Measurements from ENCODE around the gene PGAP6.
"Not testable (repeated sequence)": the region's sequence is repeated elsewhere in the genome, so short reads cannot be mapped to it uniquely, and the experiment has no call there.

The PGAP6 gene

DNA sequence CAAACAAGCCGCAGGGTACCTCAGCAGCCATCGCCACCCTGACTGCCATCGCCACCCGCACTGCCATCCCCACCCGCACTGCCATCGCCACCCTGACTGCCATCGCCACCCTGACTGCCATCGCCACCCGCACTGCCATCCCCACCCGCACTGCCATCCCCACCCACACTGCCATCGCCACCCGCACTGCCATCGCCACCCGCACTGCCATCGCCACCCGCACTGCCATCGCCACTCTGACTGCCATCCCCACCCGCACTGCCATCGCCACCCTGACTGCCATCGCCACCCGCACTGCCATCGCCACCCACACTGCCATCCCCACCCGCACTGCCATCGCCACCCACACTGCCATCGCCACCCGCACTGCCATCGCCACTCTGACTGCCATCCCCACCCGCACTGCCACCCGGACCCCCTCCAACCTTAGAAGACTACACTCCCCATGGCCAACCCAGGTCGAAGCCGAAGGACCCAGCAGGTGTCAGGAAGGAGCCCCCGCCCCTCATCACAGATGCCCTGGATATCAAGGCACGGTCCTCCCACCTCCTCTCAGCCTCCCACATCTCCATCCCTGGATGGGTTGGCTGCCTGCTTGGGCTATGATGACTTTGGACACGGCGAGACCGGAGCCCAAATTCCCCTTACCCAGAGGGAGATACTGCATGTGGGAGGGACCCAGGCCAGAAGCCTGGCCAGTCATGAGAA lies 3.5 kb downstream of the PGAP6 start:
- Histone ChIP-seq H3K4me1 (ENCODE audit: control insufficient read depth in 1 of 2, insufficient read depth in 2 of 2, low read length in 2 of 2) (peaks cover 12 to 22% of the 10 kb centered on the region in 2 donors), H3K36me3 (ENCODE audit: control insufficient read depth in 1 of 2, insufficient read depth in 2 of 2, low read length in 2 of 2) (peaks cover 9 to 38% of the 10 kb centered on the region in 2 donors)
- not testable (repeated sequence) for H3K27me3 ChIP-seq (ENCODE audit: control insufficient read depth in 1 of 2, insufficient read depth in 2 of 2, low read length in 2 of 2); H3K27ac ChIP-seq (ENCODE audit: low read depth, low read length); H3K9ac ChIP-seq (ENCODE audit: low read depth in 1 of 2, low read length in 2 of 2); H3K4me3 ChIP-seq (ENCODE audit: low read depth in 1 of 2, low read length in 2 of 2); H3K9me3 ChIP-seq (ENCODE audit: control insufficient read depth in 1 of 2, low read length in 2 of 2)

GRCh38 chr16:377419-377951 lies 4.3 kb downstream of the PGAP6 start:
- peaks cover 9 to 45% of the 10 kb centered on the region in 2 donors for H3K36me3 ChIP-seq (ENCODE audit: control insufficient read depth in 1 of 2, insufficient read depth in 2 of 2, low read length in 2 of 2)
- H3K4me3 ChIP-seq (ENCODE audit: low read depth in 1 of 2, low read length in 2 of 2): no peak overlapping the region
- no peaks in the 10 kb centered on the region for H3K27me3 ChIP-seq (ENCODE audit: control insufficient read depth in 1 of 2, insufficient read depth in 2 of 2, low read length in 2 of 2)
- no peak overlapping the region for H3K27ac ChIP-seq (ENCODE audit: low read depth, low read length)
- peaks cover 9 to 20% of the 10 kb centered on the region in 2 donors for H3K4me1 ChIP-seq (ENCODE audit: control insufficient read depth in 1 of 2, insufficient read depth in 2 of 2, low read length in 2 of 2)
- H3K9ac ChIP-seq (ENCODE audit: low read depth in 1 of 2, low read length in 2 of 2): no peak overlapping the region
- H3K9me3 ChIP-seq (ENCODE audit: control insufficient read depth in 1 of 2, low read length in 2 of 2): no peaks in the 10 kb centered on the region

DNA sequence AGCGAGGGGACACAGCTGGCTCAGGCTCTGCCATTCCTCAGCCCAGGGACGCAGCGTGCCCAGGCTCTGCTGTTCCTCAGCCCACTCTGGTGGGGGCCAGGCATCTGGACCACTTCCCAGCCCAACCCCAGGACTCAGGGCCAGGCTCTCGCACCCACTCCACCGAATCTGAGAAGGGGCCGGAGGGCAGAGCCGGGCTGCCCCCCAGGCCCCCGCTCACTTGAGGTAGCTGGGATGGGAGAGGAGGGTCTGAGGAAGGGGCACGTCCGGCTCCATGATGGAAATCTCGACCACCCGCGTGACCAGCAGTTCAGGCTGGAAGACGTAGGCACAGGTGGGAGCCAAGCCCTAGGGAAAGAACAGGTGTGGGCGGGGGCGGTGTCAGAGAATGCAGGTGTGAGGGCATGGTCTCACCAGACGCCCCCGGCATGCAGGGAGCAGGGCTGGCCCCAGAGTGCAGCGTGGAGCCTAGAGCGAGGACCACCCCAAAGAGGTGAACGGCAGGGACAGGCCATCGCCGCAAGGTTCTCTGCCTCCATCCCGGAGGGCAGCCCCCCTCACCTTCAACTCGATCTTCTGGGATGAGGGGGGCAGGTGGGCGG lies 4.9 kb downstream of the PGAP6 start:
- H3K27ac ChIP-seq (ENCODE audit: low read depth, low read length): no peak overlapping the region
- H3K36me3 ChIP-seq (ENCODE audit: control insufficient read depth in 1 of 2, insufficient read depth in 2 of 2, low read length in 2 of 2): peaks cover 9 to 50% of the 10 kb centered on the region in 2 donors
- peaks cover 9 to 20% of the 10 kb centered on the region in 2 donors for H3K4me1 ChIP-seq (ENCODE audit: control insufficient read depth in 1 of 2, insufficient read depth in 2 of 2, low read length in 2 of 2)
- no peaks in the 10 kb centered on the region for H3K27me3 ChIP-seq (ENCODE audit: control insufficient read depth in 1 of 2, insufficient read depth in 2 of 2, low read length in 2 of 2)
- H3K4me3 ChIP-seq (ENCODE audit: low read depth in 1 of 2, low read length in 2 of 2): no peak overlapping the region
- no peak overlapping the region for H3K9ac ChIP-seq (ENCODE audit: low read depth in 1 of 2, low read length in 2 of 2)
- no peaks in the 10 kb centered on the region for H3K9me3 ChIP-seq (ENCODE audit: control insufficient read depth in 1 of 2, low read length in 2 of 2)

GRCh38 chr16:375927-376816 lies 5.6 kb downstream of the PGAP6 start:
- H3K36me3 ChIP-seq (ENCODE audit: control insufficient read depth in 1 of 2, insufficient read depth in 2 of 2, low read length in 2 of 2): peaks cover 9 to 56% of the 10 kb centered on the region in 2 donors
- H3K4me3 ChIP-seq (ENCODE audit: low read depth in 1 of 2, low read length in 2 of 2): no peak overlapping the region
- H3K9ac ChIP-seq (ENCODE audit: low read depth in 1 of 2, low read length in 2 of 2): no peak overlapping the region
- no peak overlapping the region for H3K27ac ChIP-seq (ENCODE audit: low read depth, low read length)
- H3K9me3 ChIP-seq (ENCODE audit: control insufficient read depth in 1 of 2, low read length in 2 of 2): no peaks in the 10 kb centered on the region
- H3K27me3 ChIP-seq (ENCODE audit: control insufficient read depth in 1 of 2, insufficient read depth in 2 of 2, low read length in 2 of 2): no peaks in the 10 kb centered on the region
- peaks cover 9 to 22% of the 10 kb centered on the region in 2 donors for H3K4me1 ChIP-seq (ENCODE audit: control insufficient read depth in 1 of 2, insufficient read depth in 2 of 2, low read length in 2 of 2)

DNA sequence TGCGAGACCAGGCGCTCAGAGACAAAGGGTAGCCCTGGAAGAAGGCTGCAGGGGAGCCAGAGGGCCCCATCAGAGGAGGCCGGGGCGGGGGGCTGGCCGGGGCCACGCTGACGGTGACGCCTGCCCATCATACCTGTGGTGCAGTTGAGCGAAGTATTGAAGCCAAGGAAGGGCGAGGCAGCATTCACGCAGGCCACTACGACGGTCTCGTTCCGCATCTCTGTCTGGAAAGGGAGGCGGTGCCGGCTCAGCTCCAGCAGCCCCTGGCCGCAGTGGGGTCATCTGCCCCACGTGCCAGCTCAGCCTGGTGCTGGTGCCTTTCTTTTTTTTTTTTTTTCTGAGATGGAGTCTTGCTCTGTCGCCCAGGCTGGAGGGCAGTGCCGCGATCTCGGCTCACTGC lies 6.6 kb downstream of the PGAP6 start:
- no peaks in the 10 kb centered on the region for H3K27me3 ChIP-seq (ENCODE audit: control insufficient read depth in 1 of 2, insufficient read depth in 2 of 2, low read length in 2 of 2)
- no peak overlapping the region for H3K4me3 ChIP-seq (ENCODE audit: low read depth in 1 of 2, low read length in 2 of 2)
- no peak overlapping the region for H3K27ac ChIP-seq (ENCODE audit: low read depth, low read length)
- H3K4me1 ChIP-seq (ENCODE audit: control insufficient read depth in 1 of 2, insufficient read depth in 2 of 2, low read length in 2 of 2): peaks cover 15 to 22% of the 10 kb centered on the region in 2 donors
- no peaks in the 10 kb centered on the region for H3K9me3 ChIP-seq (ENCODE audit: control insufficient read depth in 1 of 2, low read length in 2 of 2)
- H3K9ac ChIP-seq (ENCODE audit: low read depth in 1 of 2, low read length in 2 of 2): no peak overlapping the region
- H3K36me3 ChIP-seq (ENCODE audit: control insufficient read depth in 1 of 2, insufficient read depth in 2 of 2, low read length in 2 of 2): peaks cover 9 to 56% of the 10 kb centered on the region in 2 donors

GRCh38 chr16:374616-374926 lies 7.2 kb downstream of the PGAP6 start:
- no peaks in the 10 kb centered on the region for H3K9me3 ChIP-seq (ENCODE audit: control insufficient read depth in 1 of 2, low read length in 2 of 2)
- peaks cover 9 to 56% of the 10 kb centered on the region in 2 donors for H3K36me3 ChIP-seq (ENCODE audit: control insufficient read depth in 1 of 2, insufficient read depth in 2 of 2, low read length in 2 of 2)
- H3K4me3 ChIP-seq (ENCODE audit: low read depth in 1 of 2, low read length in 2 of 2): no peak overlapping the region
- H3K9ac ChIP-seq (ENCODE audit: low read depth in 1 of 2, low read length in 2 of 2): no peak overlapping the region
- peaks cover 14 to 20% of the 10 kb centered on the region in 2 donors for H3K4me1 ChIP-seq (ENCODE audit: control insufficient read depth in 1 of 2, insufficient read depth in 2 of 2, low read length in 2 of 2)
- no peak overlapping the region for H3K27ac ChIP-seq (ENCODE audit: low read depth, low read length)
- no peaks in the 10 kb centered on the region for H3K27me3 ChIP-seq (ENCODE audit: control insufficient read depth in 1 of 2, insufficient read depth in 2 of 2, low read length in 2 of 2)

- Histone ChIP-seq H3K27me3 (ENCODE audit: control insufficient read depth in 1 of 2, insufficient read depth in 2 of 2, low read length in 2 of 2) (no peaks in the 10 kb centered on the region), H3K9ac (ENCODE audit: low read depth in 1 of 2, low read length in 2 of 2) (no peak overlapping the region), H3K4me3 (ENCODE audit: low read depth in 1 of 2, low read length in 2 of 2) (no peak overlapping the region), H3K36me3 (ENCODE audit: control insufficient read depth in 1 of 2, insufficient read depth in 2 of 2, low read length in 2 of 2) (peaks cover 9 to 56% of the 10 kb centered on the region in 2 donors), H3K9me3 (ENCODE audit: control insufficient read depth in 1 of 2, low read length in 2 of 2) (no peaks in the 10 kb centered on the region), H3K4me1 (ENCODE audit: control insufficient read depth in 1 of 2, insufficient read depth in 2 of 2, low read length in 2 of 2) (peaks cover 14 to 17% of the 10 kb centered on the region in 2 donors), H3K27ac (ENCODE audit: low read depth, low read length) (no peak overlapping the region)
Measured at GRCh38 chr16:373848-374615, 7.7 kb downstream of the PGAP6 start.

DNA sequence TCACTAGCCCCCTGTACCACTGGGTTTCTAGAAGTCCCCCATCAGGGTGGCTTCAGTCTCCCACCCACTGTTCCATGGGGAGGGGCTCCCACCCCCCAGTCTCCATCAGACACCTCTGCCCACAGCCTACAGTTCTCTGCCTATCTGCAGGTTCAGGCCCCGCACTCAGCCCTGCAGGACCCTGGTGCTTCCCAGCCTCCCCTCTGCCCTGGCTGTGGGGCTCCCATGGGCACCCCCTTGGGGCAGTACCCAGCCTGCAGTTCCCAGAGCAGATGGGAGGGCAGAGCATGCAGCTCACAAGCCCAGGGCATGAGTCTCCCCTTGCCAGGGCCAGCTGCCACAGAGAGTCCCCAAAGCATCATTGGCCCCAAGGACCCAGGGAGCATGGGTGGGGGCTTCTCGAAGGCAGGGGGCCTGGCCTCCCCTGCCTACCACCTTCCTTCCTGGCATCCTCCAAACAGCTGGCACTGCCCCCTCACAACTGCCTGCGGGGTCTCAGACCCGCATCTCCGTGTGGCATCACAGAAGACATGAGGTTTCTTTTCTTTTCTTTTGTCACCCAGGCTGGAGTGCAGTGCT lies 8.7 kb downstream of the PGAP6 start:
- H3K4me3 ChIP-seq (ENCODE audit: low read depth in 1 of 2, low read length in 2 of 2): no peak overlapping the region
- no peak overlapping the region for H3K9ac ChIP-seq (ENCODE audit: low read depth in 1 of 2, low read length in 2 of 2)
- H3K9me3 ChIP-seq (ENCODE audit: control insufficient read depth in 1 of 2, low read length in 2 of 2): no peaks in the 10 kb centered on the region
- H3K27me3 ChIP-seq (ENCODE audit: control insufficient read depth in 1 of 2, insufficient read depth in 2 of 2, low read length in 2 of 2): no peaks in the 10 kb centered on the region
- no peak overlapping the region for H3K27ac ChIP-seq (ENCODE audit: low read depth, low read length)
- H3K4me1 ChIP-seq (ENCODE audit: control insufficient read depth in 1 of 2, insufficient read depth in 2 of 2, low read length in 2 of 2): peaks cover 14 to 15% of the 10 kb centered on the region in 2 donors
- peaks cover 9 to 65% of the 10 kb centered on the region in 2 donors for H3K36me3 ChIP-seq (ENCODE audit: control insufficient read depth in 1 of 2, insufficient read depth in 2 of 2, low read length in 2 of 2)

DNA sequence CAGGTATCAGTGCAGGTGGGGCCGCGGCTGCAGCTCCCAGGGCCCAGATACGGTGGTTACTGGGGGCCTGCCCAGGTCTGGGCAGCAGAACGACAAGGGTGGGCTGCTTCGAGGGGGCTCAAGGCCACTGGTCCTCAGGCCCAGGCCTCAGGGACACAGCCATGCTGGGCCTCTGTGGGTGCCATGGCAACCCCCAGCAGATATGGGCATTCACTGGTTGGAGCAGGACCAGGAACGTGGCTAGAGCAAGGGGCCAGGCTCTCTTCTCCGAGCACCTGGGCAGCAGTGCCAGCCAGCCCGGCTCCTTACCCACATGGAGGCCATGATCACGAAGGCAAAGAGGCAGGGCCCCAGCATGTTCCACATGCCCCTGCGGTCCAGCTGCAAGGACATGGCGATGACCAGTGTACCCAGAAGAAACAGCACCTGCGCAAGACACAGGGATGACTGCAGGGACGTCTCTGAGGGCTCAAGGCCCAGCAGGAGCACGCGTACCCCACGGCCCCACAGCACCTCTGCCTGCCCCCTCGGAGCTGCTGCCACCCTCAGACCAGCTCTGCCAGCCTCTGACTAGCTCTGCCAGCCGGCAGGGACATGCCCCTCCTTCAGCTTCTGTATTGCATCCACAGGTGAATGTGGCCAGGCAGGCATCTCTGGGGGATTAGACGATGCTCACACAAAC lies 9.3 kb downstream of the PGAP6 start:
- Histone ChIP-seq H3K4me1 (ENCODE audit: control insufficient read depth in 1 of 2, insufficient read depth in 2 of 2, low read length in 2 of 2) (peaks cover 14 to 15% of the 10 kb centered on the region in 2 donors), H3K9me3 (ENCODE audit: control insufficient read depth in 1 of 2, low read length in 2 of 2) (no peaks in the 10 kb centered on the region), H3K36me3 (ENCODE audit: control insufficient read depth in 1 of 2, insufficient read depth in 2 of 2, low read length in 2 of 2) (peaks cover 15 to 71% of the 10 kb centered on the region in 2 donors), H3K27me3 (ENCODE audit: control insufficient read depth in 1 of 2, insufficient read depth in 2 of 2, low read length in 2 of 2) (no peaks in the 10 kb centered on the region), H3K27ac (ENCODE audit: low read depth, low read length) (no peak overlapping the region), H3K4me3 (ENCODE audit: low read depth in 1 of 2, low read length in 2 of 2) (no peak overlapping the region), H3K9ac (ENCODE audit: low read depth in 1 of 2, low read length in 2 of 2) (no peak overlapping the region)
